ENCODE data around the gene COL5A1.

Gene COL5A1

GRCh38 chr9:134607971-134608370 is 33.6 kb upstream of the COL5A1 start:
- DNase-seq: no peak

- DNase-seq: no peak
Observed at GRCh38 chr9:134611046-134611445, 30.6 kb upstream of the COL5A1 start.

- no peak for DNase-seq
Observed at GRCh38 chr9:134612309-134612708, 29.3 kb upstream of the COL5A1 start.

GRCh38 chr9:134612715-134613114 is 28.9 kb upstream of the COL5A1 start:
- DNase-seq: no peak

GRCh38 chr9:134614256-134614655 is 27.3 kb upstream of the COL5A1 start:
- no peak for DNase-seq

- no peak for DNase-seq
Observed at GRCh38 chr9:134616341-134616740, 25.3 kb upstream of the COL5A1 start.

GRCh38 chr9:134617246-134617645 is 24.4 kb upstream of the COL5A1 start:
- DNase-seq: no peak

- no peak for DNase-seq
Observed at GRCh38 chr9:134617836-134618162, 23.8 kb upstream of the COL5A1 start.

- no peak for DNase-seq
Observed at GRCh38 chr9:134618163-134618832, 23.3 kb upstream of the COL5A1 start.

- DNase-seq: no peak
Observed at GRCh38 chr9:134618833-134619447, 22.7 kb upstream of the COL5A1 start.

GRCh38 chr9:134619448-134619982 is 22.1 kb upstream of the COL5A1 start:
- no peak for DNase-seq

- no peak for DNase-seq
Observed at GRCh38 chr9:134619983-134620661, 21.5 kb upstream of the COL5A1 start.

- DNase-seq: no peak
Observed at GRCh38 chr9:134620751-134621557, 20.6 kb upstream of the COL5A1 start.

GRCh38 chr9:134621558-134622110 is 20.0 kb upstream of the COL5A1 start:
- no peak for DNase-seq

GRCh38 chr9:134622896-134623257 is 18.7 kb upstream of the COL5A1 start:
- DNase-seq: no peak

GRCh38 chr9:134623258-134624066 is 18.1 kb upstream of the COL5A1 start:
- no peak for DNase-seq

- no peak for DNase-seq
Observed at GRCh38 chr9:134624137-134624591, 17.4 kb upstream of the COL5A1 start.

GRCh38 chr9:134624621-134625181 is 16.9 kb upstream of the COL5A1 start:
- no peak for DNase-seq

GRCh38 chr9:134625361-134626068 is 16.1 kb upstream of the COL5A1 start:
- DNase-seq: no peak

- DNase-seq: no peak
Observed at GRCh38 chr9:134626069-134626423, 15.6 kb upstream of the COL5A1 start.

Data from NK-92 treated with Interleukin-12 subunit alpha and Interleukin-12 subunit beta, amount 100 ng/mL, for 24 hours (cell line).